ENCODE data around the gene CYP4A11. TPM values are rescaled to one million over a fixed set of nuclear protein-coding genes. Genes with fewer than 3 reads are reported as not detected.
"Not testable (repeated sequence)": the region's sequence is repeated elsewhere in the genome, so short reads cannot be mapped to it uniquely, and the experiment has no call there.

Gene CYP4A11
- total RNA-seq, 1 experiment from 2014 or later: not detected

GRCh38 chr1:46934852-46935251, 6.4 kb downstream of the CYP4A11 start:
- peak; percentile 79 for DNase-seq
- not testable (repeated sequence) for H3K14ac ChIP-seq (ENCODE audit: insufficient read depth, low read length); H3K27me3 Mint-ChIP-seq (ENCODE audit: low read depth); H3K27ac ChIP-seq (ENCODE audit: insufficient read length, low read depth, low read length); H3K18ac ChIP-seq (ENCODE audit: insufficient read length, low read depth, low read length); H2AFZ ChIP-seq (ENCODE audit: low read length); H4K8ac ChIP-seq (replicated peaks; ENCODE audit: insufficient read length, low read depth, low read length); H2BK15ac ChIP-seq (ENCODE audit: low read depth, low read length); H3K36me3 Mint-ChIP-seq (ENCODE audit: insufficient read depth in 1 of 3, low read depth in 3 of 3); H3K4ac ChIP-seq (ENCODE audit: low read depth, low read length); H4K5ac ChIP-seq (ENCODE audit: insufficient read length, low read depth, low read length); H4K91ac ChIP-seq (ENCODE audit: insufficient read length, low read depth, low read length); H2BK20ac ChIP-seq (ENCODE audit: low read depth, low read length, poor library complexity, severe bottlenecking); H3K9ac ChIP-seq (ENCODE audit: extremely low read depth, insufficient read length, low read length); H3K79me1 ChIP-seq (ENCODE audit: insufficient read depth, low read depth, low read length, poor library complexity, severe bottlenecking); H3K56ac ChIP-seq (ENCODE audit: insufficient read length, low read depth, low read length); H3K9me3 Mint-ChIP-seq; H3K79me2 ChIP-seq (ENCODE audit: insufficient read depth, low read length); H3T11ph ChIP-seq (ENCODE audit: low read length); H3K4me1 Mint-ChIP-seq; H3K23me2 ChIP-seq (ENCODE audit: insufficient read length, low read depth, low read length, poor library complexity, severe bottlenecking); H2BK5ac ChIP-seq (ENCODE audit: insufficient read length, low read length); H3K4me1 ChIP-seq (ENCODE audit: insufficient read depth, low read length); H2AK5ac ChIP-seq (ENCODE audit: insufficient read length, low read length); H3K23ac ChIP-seq (ENCODE audit: insufficient read length, low read depth, low read length); H3K27me3 ChIP-seq (ENCODE audit: insufficient read depth, low read length); H4K20me1 ChIP-seq (ENCODE audit: control insufficient read depth, insufficient read depth, insufficient read length); H2BK12ac ChIP-seq (ENCODE audit: insufficient read length, low read depth, low read length); H3K4me3 Mint-ChIP-seq; H3K9me3 ChIP-seq (ENCODE audit: control insufficient read depth, low read depth, low read length); H3K4me2 ChIP-seq (ENCODE audit: insufficient read depth, insufficient read length, low read length); H2BK120ac ChIP-seq (ENCODE audit: low read depth, low read length, poor library complexity, severe bottlenecking); H3K27ac Mint-ChIP-seq
- no CpG with 5 or more reads among the region's 8 CpGs for WGBS (ENCODE audit: extremely low coverage, insufficient read length, low lambda C conversion rate)
- TF ChIP-seq CTCF (conservative IDR thresholded peaks at IDR 0.05): peak; percentile 71

DNA sequence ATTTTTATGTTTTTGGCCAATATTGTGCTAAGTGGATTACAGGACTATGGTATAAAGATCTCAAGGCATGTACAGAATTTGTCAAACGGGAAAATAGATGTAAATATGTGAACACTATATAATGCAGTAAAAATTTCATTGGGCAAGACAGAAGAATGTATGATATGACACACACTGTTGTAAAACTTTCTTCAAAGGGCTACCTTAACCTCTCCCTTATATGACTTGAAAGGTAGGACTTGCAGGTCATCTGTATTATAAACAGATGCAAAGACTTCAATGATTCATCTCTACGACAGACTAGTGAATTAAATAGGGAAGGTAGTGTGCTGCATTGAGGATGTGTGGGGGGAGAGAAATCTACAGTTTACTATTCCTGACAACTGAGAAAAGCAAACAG, 9.3 kb downstream of the CYP4A11 start:
- H3T11ph ChIP-seq (ENCODE audit: low read length); H3K79me2 ChIP-seq (ENCODE audit: insufficient read depth, low read length); H2AFZ ChIP-seq (ENCODE audit: low read length); H3K27me3 Mint-ChIP-seq (ENCODE audit: low read depth); H3K9me3 ChIP-seq (ENCODE audit: control insufficient read depth, low read depth, low read length); H3K23me2 ChIP-seq (ENCODE audit: insufficient read length, low read depth, low read length, poor library complexity, severe bottlenecking); H3K14ac ChIP-seq (ENCODE audit: insufficient read depth, low read length); H3K4ac ChIP-seq (ENCODE audit: low read depth, low read length); H3K36me3 Mint-ChIP-seq (ENCODE audit: insufficient read depth in 1 of 3, low read depth in 3 of 3); H2BK12ac ChIP-seq (ENCODE audit: insufficient read length, low read depth, low read length); H3K23ac ChIP-seq (ENCODE audit: insufficient read length, low read depth, low read length); H3K4me1 ChIP-seq (ENCODE audit: insufficient read depth, low read length); H2AK5ac ChIP-seq (ENCODE audit: insufficient read length, low read length); H4K20me1 ChIP-seq (ENCODE audit: control insufficient read depth, insufficient read depth, insufficient read length); H3K4me1 Mint-ChIP-seq; H3K56ac ChIP-seq (ENCODE audit: insufficient read length, low read depth, low read length); DNase-seq; H3K27me3 ChIP-seq (ENCODE audit: insufficient read depth, low read length); H3K27ac ChIP-seq (ENCODE audit: insufficient read length, low read depth, low read length); H2BK120ac ChIP-seq (ENCODE audit: low read depth, low read length, poor library complexity, severe bottlenecking); H3K4me3 Mint-ChIP-seq; H3K9ac ChIP-seq (ENCODE audit: extremely low read depth, insufficient read length, low read length); H3K18ac ChIP-seq (ENCODE audit: insufficient read length, low read depth, low read length); H4K91ac ChIP-seq (ENCODE audit: insufficient read length, low read depth, low read length); H3K4me2 ChIP-seq (ENCODE audit: insufficient read depth, insufficient read length, low read length); H2BK20ac ChIP-seq (ENCODE audit: low read depth, low read length, poor library complexity, severe bottlenecking); H3K79me1 ChIP-seq (ENCODE audit: insufficient read depth, low read depth, low read length, poor library complexity, severe bottlenecking); H2BK5ac ChIP-seq (ENCODE audit: insufficient read length, low read length); H4K5ac ChIP-seq (ENCODE audit: insufficient read length, low read depth, low read length); H3K27ac Mint-ChIP-seq; H3K9me3 Mint-ChIP-seq; H2BK15ac ChIP-seq (ENCODE audit: low read depth, low read length); H4K8ac ChIP-seq (replicated peaks; ENCODE audit: insufficient read length, low read depth, low read length): not testable (repeated sequence)
- WGBS (ENCODE audit: extremely low coverage, insufficient read length, low lambda C conversion rate): no CpG with 5 or more reads among the region's 2 CpGs
